Tibial nerve (tissue), 4 donors: ENCODE measurements around the gene LYPD6B.

ENCODE experiments used
- CTCF ChIP-seq, 5 experiments: fragments of 200-600 bp in 3 of 5; fragments of 450-650 bp in 2 of 5; sonication (generic) in 3 of 5; IDR thresholded peaks; one replicate each; pipeline ENCODE4 v1.5.1; 2016 to 2019; ENCODE audit warnings: antibody characterized with exemption in 5 of 5, mild to moderate bottlenecking in 3 of 5, moderate library complexity in 2 of 5
- EP300 ChIP-seq, 2 donors: sonication (generic); formaldehyde crosslinking; IDR thresholded peaks; one replicate each; pipeline ENCODE4 v1.6.1; 2017; ENCODE audit warnings: antibody characterized with exemption in 2 of 2, mild to moderate bottlenecking in 1 of 2
- POLR2A ChIP-seq, 2 donors: fragments of 450-650 bp; IDR thresholded peaks; one replicate each; pipeline ENCODE4 v1.6.1; 2017; ENCODE audit warnings: antibody characterized with exemption in 2 of 2, mild to moderate bottlenecking in 2 of 2, moderate library complexity in 2 of 2

- TF ChIP-seq CTCF (IDR thresholded peaks at IDR 0.05) (no peak), POLR2A (IDR thresholded peaks at IDR 0.05) (no peak), EP300 (IDR thresholded peaks at IDR 0.05) (no peak)
These were observed 134.7 kb downstream of the LYPD6B start for GRCh38 chr2:149173220-149173619.
